SKM-1 (cell line): ENCODE measurements around the gene PPP1R12A.
"Not testable (repeated sequence)": the region's sequence is repeated elsewhere in the genome, so short reads cannot be mapped to it uniquely, and the experiment has no call there.

Experiments used
- DNase-seq: peaks from one replicate; lab custom pipeline; 2025; ENCODE audit not compliant: unreplicated experiment; lab: John Stamatoyannopoulos, UW

The PPP1R12A gene

GRCh38 chr12:79842630-79843029, 92.3 kb downstream of the PPP1R12A start:
- no peak for DNase-seq

DNA sequence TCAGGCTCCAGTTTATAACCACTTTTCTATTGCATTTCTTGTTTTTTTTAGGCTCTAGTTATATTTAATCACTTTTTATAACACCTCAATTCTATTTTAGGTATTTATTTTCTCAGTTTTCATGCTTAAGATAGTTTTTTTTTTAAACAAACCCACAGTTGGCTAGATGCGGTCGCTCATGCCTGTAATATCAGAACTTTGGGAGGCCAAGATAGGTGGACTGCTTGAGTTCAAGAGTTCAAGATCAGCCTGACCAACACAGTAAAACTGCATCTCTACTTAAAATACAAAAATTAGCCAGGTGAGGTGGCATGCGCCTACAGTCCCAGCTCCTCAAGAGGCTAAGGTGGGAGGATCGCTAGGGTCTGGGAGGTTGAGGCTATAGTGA, 93.0 kb downstream of the PPP1R12A start:
- DNase-seq = no peak

GRCh38 chr12:79841248-79841877, 93.5 kb downstream of the PPP1R12A start:
- no peak for DNase-seq

DNA sequence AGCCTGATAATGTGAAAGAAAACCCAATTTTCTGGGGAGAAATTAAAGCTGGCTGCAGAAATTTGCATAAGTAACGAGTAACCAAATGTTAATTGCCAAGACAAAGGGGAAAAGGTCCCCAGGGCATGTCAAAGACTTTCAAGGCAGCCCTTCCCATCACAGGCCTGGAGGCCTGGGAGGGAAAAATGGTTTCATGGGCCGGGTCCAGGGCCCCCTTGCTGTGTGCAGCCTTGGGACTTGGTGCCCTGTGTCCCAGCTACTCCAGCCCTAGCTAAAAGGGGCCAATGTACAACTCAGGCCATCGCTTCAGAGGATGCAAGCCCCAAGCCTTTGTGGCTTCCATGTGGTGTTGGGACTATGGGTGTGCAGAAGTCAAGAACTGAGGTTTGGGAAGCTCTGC, 96.5 kb downstream of the PPP1R12A start:
- DNase-seq = no peak

GRCh38 chr12:79837575-79837974, 97.3 kb downstream of the PPP1R12A start:
- no peak for DNase-seq

GRCh38 chr12:79835377-79835843, 99.5 kb downstream of the PPP1R12A start:
- no peak for DNase-seq

DNA sequence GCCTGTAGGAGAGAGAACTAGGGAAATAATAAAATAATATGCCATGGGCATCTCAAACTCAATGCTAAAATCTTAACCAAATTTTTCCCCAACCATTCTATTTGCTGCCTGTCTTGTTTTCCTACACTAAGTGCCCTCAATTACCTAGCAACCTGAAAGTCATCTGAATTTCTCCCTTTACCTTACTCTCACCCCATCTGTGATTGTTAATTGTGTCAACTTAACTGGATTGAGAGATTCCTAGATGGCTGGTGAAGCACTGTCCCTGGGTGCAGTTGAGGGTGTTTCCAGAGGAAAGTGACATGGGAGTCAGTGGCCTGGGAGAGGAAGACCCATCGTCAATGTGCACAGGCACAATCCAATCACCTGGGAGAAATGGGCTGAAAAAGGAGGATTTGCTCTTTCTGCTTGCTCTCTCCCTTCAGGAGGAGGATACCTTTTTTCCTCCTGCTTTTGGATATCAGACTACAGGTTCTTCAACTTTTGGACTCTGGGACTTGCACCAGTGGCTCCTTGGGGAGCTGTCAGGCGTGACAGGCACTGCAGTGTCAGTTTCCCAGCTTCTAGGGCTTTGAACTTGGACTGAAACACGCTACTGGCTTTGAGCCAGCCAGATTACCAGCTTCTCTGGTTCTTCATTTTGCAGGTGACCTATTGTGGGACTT, 100.1 kb downstream of the PPP1R12A start:
- no peak for DNase-seq

DNA sequence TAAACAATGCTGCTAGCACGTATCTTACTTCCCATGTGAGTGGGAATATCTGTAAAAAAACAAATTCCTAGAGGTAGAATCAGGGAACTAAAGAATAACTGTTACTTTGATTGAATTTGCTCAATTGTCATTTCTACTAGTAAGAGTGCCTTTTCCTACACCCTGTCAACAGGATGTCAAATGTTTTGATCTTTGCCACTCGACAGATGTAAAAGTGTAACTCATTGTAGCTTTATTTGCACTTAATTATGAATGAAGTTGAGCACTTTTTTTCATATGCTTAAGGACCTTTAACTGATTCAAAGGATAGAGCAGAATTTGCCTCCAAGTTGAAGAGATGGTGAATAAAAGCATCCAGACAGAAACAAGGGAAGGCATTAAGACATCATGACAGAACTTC, 104.5 kb downstream of the PPP1R12A start:
- no peak for DNase-seq

GRCh38 chr12:79828924-79829323, 106.0 kb downstream of the PPP1R12A start:
- no peak for DNase-seq

DNA sequence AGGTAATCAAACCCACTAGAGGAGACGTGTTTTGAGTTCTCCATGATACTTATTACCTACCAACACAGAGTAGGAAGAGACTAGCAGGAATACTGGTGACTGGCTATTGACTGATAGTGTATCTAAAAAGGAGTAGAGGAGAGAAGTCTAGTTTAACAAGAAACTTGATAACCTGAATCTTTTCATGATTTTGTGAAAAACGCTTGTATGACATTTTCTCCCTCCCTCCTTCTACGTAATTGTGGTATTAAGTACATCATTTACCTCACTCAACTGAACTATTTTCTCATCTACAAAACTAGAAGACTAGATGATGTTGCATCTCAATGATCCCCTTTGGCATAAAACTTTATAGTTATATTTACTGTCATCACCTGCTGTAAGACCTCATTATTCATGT, 107.4 kb downstream of the PPP1R12A start:
- DNase-seq = no peak

DNA sequence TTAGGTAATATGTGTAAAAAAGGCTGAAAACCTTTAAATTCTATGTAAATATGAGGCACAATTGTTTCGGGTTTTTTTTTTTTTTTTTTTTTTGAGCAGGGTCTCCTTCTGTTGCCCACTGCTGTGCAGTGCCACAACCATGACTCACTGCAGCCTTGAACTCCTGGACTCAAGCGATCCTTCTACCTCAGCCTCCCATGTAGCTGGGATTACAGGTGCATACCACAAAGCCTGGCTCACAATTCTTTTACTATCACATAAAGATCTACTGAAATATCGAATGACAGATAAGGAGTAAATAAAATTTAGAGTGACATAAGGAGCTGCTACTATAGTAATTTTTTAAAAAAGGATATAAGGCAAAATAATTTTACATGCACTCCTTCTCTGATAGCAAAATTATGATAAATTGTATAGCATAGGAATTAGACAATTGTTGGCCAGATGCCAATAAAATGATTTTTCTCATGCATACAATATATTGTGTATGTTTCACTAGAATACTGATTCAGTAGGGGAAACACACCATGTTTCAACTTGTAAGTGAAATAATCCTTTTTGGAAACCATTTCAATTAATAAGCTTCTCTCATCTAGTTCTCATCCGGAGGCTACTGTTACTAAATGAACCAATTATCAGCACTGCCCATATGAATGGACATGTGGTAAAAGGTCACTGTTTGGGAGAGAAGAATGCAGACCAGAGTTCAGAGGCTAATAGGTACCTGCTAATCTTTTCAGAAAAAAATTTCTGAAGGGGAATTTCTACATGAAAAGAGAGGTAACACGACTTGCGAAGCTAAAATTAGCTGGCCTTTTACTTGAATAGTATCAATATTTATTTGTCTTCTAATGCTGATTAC, 108.4 kb downstream of the PPP1R12A start:
- DNase-seq = no peak

DNA sequence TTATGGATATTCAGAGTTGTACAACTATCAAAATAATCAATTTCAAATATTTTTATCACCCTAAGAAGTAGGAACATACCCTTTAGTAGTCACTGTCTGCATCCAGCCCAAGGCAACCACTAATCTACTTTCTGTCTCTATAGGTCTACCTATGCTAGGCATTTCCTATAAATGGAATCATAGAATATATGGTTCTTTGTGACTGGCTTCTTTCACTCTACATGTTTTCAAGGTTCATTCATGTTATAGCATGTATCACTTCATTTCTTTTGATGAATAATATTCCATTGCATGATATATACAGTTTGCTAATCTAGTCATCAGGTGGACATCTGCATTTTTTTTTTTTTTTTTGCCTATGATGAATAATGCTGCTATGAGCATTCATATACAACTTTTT, 112.4 kb downstream of the PPP1R12A start:
- DNase-seq = no peak

DNA sequence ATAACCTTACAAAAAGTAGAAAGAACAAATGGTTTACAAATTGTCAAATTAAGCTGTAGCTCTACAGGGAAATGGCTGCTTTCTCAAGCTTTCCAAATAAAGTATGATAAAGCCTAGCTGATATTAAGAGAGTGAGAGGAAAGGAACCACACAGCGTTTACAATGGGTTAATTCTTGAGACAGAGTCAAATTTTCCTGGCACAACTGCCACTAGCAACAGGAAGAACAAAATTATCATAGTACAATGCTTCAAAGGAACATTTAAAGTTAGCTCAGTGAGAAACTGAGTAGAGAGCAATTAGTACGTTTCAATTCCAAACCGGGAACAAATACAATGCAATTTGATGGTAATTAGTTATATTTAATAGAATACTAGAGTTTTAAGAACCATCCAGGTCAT, 116.0 kb downstream of the PPP1R12A start:
- no peak for DNase-seq

DNA sequence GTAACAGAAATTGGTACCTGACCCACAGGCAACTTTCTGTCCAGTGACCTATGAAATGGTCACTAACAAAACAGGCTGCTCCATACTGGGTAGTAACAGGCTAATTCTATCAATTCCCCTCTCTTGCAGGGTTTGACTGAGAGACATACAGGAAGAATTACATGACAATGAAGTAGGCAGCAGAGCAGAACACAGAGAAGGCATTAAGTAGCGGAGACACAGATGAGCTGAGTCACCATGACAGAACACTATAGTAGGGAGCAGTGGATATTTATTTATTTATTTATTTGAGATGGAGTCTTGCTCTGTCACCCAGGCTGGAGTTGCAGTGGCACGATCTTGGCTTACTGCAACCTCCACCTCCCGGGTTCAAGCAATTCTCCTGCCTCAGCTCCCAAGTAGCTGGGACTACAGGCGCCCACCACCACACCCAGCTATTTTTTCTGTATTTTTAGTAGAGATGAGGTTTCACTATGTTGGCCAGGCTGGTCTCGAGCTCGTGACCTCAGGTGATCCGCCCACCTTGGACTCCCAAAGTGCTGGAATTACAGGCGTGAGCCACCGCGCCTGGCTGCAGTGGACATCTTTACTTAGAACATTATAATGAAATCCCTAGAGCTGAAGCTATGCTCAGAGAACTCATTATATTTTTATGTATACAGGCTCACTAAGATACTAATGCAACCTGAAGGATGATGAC, 150.4 kb downstream of the PPP1R12A start:
- not testable (repeated sequence) for DNase-seq

GRCh38 chr12:79782172-79782900, 152.6 kb downstream of the PPP1R12A start:
- no peak for DNase-seq

- DNase-seq = no peak
Measured at GRCh38 chr12:79778802-79779448, 156.0 kb downstream of the PPP1R12A start.

- DNase-seq = no peak
Measured at GRCh38 chr12:79776111-79776510, 158.8 kb downstream of the PPP1R12A start.

DNA sequence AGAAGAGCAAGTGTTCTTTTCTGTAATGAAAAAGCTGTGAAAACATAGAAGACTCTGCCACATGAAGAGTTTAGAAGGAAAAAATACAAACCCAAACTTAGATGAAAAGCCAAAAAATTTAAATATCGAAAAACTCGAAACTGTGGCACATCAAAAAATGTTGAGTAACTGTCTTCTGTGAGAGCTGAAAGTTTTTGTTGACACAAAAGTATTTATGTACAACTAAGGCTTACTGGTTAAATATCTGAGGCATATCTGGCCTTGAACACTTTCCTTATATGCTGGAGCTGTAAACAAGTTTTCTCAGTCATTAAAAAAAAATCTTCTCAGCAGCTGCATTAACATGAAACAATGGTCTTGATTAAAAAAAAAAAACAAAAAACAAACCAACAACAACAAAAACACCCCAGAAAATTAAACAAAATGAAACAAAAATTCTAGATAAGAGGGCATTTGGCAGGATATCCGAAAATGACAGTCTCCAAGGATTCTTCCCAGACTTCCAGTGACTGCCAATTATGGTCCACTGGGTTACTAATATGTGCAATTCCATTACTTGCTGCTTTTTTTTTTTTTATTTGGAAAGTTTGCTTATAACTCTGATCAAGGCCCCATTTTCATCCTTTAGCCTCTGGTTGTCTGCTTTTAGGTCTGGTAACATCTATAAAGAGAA, 159.4 kb downstream of the PPP1R12A start:
- DNase-seq = no peak

DNA sequence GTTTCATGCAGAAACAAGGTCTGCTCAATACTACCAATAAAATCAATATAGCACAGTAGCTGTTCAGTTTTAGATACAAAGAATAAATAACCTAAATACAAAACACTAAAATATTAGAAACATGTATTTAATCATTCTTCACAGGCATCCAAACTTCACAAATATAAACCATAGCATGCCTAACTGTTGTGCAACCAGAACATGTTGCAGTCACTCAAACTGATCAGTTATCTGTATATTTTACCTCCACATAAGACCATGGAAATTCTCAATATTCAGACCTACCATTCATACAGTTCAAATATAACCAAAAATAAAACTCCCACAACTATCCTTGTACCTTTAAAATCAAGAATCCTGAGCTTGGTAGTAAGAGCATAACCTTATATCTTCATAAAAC, 161.0 kb downstream of the PPP1R12A start:
- DNase-seq = no peak
